HCT116 (cell line): ENCODE measurements around the gene KIAA1328. TPM values are rescaled to one million over a fixed set of nuclear protein-coding genes. Genes with fewer than 3 reads are reported as not detected.

ENCODE experiments used
- ATAC-seq: fragments of 200-7000 bp; cut with Tn5 transposase; 2 replicates; pipeline ENCODE4 v1.9.1; 2020; ENCODE audit warnings: mild to moderate bottlenecking, moderate library complexity
- BruUV-seq: library from RNA; stranded (reverse); fragments of 400-500 nt; replicated peaks from 2 replicates; lab custom pipeline; 2021; lab: Mats Ljungman, UMichigan
- CTCF ChIA-PET: fragments of 300-600 bp; sonication (Branson Sonifier 250); formaldehyde crosslinking; loops from one replicate; lab custom pipeline; 2021; ENCODE audit warnings: antibody characterized with exemption; lab: Charles Lee
- POLR2A ChIA-PET: fragments of 300-600, 350-600 bp; sonication (Branson Sonifier 250); formaldehyde crosslinking; loops from one replicate; lab custom pipeline; 2021; ENCODE audit warnings: antibody characterized with exemption; lab: Charles Lee
- RAD21 ChIA-PET, 2 experiments: fragments of 300-600 bp; sonication (Branson Sonifier 250); formaldehyde crosslinking; loops; one replicate each; lab custom pipeline; 2023; ENCODE audit warnings: low total read pairs in 2 of 2; ENCODE audit not compliant: uncharacterized antibody in 2 of 2, unreplicated experiment in 2 of 2, low non-redundant PET in 1 of 2; lab: Charles Lee
- DNase-seq: peaks from one replicate; pipeline ENCODE4 v3.0.0-alpha.2; 2010; ENCODE audit warnings: low read depth, low spot score
- H2AFZ ChIP-seq: fragments of 200-600 bp; shearing (Covaris generic), sonication (generic); 2 replicates; pipeline ENCODE4 v1.6.1; 2017; ENCODE audit warnings: low read depth, mixed run types, mixed read lengths, antibody characterized with exemption, low read length; ENCODE audit not compliant: poor library complexity, severe bottlenecking
- H3K27ac ChIP-seq: 2 replicates; pipeline ENCODE4 v1.5.1; 2012; ENCODE audit warnings: low read depth, low read length
- H3K27me3 ChIP-seq: fragments of 200-600 bp; sonication (generic); 2 replicates; pipeline ENCODE4 v1.6.1; 2016; ENCODE audit warnings: mixed run types, low read length, mixed read lengths; ENCODE audit not compliant: insufficient read depth
- H3K36me3 ChIP-seq, 2 experiments: fragments of 200-500 bp in 1 of 2; fragments of 200-600 bp in 1 of 2; sonication (Bioruptor generic) in 1 of 2; sonication (generic) in 1 of 2; 2 replicates each; pipeline versions ENCODE4 v1.5.1 to v1.6.1; 2014 to 2016; ENCODE audit warnings: low read length in 2 of 2, inconsistent platforms in 1 of 2, mixed read lengths in 1 of 2, mixed run types in 1 of 2; ENCODE audit not compliant: insufficient read depth in 2 of 2, control insufficient read depth in 1 of 2
- H3K4me1 ChIP-seq, 2 experiments: fragments of 200-600 bp in 1 of 2; sonication (generic) in 1 of 2; 2 replicates each; pipeline versions ENCODE4 v1.5.1 to v1.6.1; 2012 to 2017; ENCODE audit warnings: low read length in 2 of 2, inconsistent platforms in 1 of 2, mild to moderate bottlenecking in 1 of 2, mixed read lengths in 1 of 2, mixed run types in 1 of 2, moderate library complexity in 1 of 2; ENCODE audit not compliant: insufficient read depth in 2 of 2, control insufficient read depth in 1 of 2
- H3K4me2 ChIP-seq: fragments of 200-600 bp; sonication (generic); 2 replicates; pipeline ENCODE4 v1.6.1; 2017; ENCODE audit warnings: mixed run types, low read length, mixed read lengths
- H3K4me3 ChIP-seq, 2 experiments: fragments of 200-600 bp in 1 of 2; sonication (generic) in 1 of 2; replicated peaks in 1 of 2; 2 replicates each; pipeline ENCODE4 v1.5.1; 2011 to 2016; ENCODE audit warnings: low read length in 2 of 2, control low read depth in 1 of 2, low read depth in 1 of 2, mild to moderate bottlenecking in 1 of 2, mixed read lengths in 1 of 2, mixed run types in 1 of 2
- H3K79me2 ChIP-seq: fragments of 200-600 bp; sonication (generic); 2 replicates; pipeline ENCODE4 v1.6.1; 2017; ENCODE audit warnings: mild to moderate bottlenecking, mixed run types, low read length, moderate library complexity, mixed read lengths; ENCODE audit not compliant: insufficient read depth
- H3K9ac ChIP-seq: fragments of 200-600 bp; sonication (generic); 2 replicates; pipeline ENCODE4 v1.6.1; 2016; ENCODE audit warnings: low read length, mixed read lengths
- H3K9me2 ChIP-seq: fragments of 200-600 bp; sonication (generic), shearing (Covaris generic); 2 replicates; pipeline ENCODE4 v1.6.1; 2017; ENCODE audit warnings: mixed run types, mild to moderate bottlenecking, moderate library complexity; ENCODE audit not compliant: insufficient read depth
- H3K9me3 ChIP-seq, 2 experiments: fragments of 200-500 bp in 1 of 2; fragments of 200-600 bp in 1 of 2; sonication (Bioruptor generic) in 1 of 2; sonication (generic) in 1 of 2; 2 replicates each; pipeline ENCODE4 v1.6.1; 2014 to 2017; ENCODE audit warnings: low read length in 2 of 2, mixed read lengths in 2 of 2, inconsistent platforms in 1 of 2, low read depth in 1 of 2, mild to moderate bottlenecking in 1 of 2, mixed run types in 1 of 2, moderate library complexity in 1 of 2; ENCODE audit not compliant: control insufficient read depth in 1 of 2, insufficient read depth in 1 of 2
- H4K20me1 ChIP-seq: fragments of 200-600 bp; sonication (generic), shearing (Covaris generic); 2 replicates; pipeline ENCODE4 v1.6.1; 2017; ENCODE audit warnings: mixed run types, mild to moderate bottlenecking, moderate library complexity; ENCODE audit not compliant: insufficient read depth
- CBX3 ChIP-seq: IDR thresholded peaks from 2 replicates; pipeline ENCODE4 v1.6.1; 2012; ENCODE audit warnings: low read depth
- EGR1 ChIP-seq: IDR thresholded peaks from 2 replicates; pipeline ENCODE4 v1.6.1; 2012; ENCODE audit warnings: low read depth
- ELF1 ChIP-seq: IDR thresholded peaks from 2 replicates; pipeline ENCODE4 v1.6.1; 2012; ENCODE audit warnings: low read depth, borderline replicate concordance
- EZH2 ChIP-seq: fragments of 200-600 bp; sonication (generic); IDR thresholded peaks from 2 replicates; pipeline ENCODE4 v1.6.1; 2017; ENCODE audit warnings: antibody characterized with exemption, mixed run types
- POLR2A ChIP-seq: IDR thresholded peaks from 2 replicates; pipeline ENCODE4 v1.7.0; 2011; ENCODE audit warnings: borderline replicate concordance; ENCODE audit not compliant: insufficient read depth, insufficient read length; ENCODE audit errors: extremely low read depth
- POLR2AphosphoS5 ChIP-seq: IDR thresholded peaks from 2 replicates; pipeline ENCODE4 v1.6.1; 2011; ENCODE audit warnings: mild to moderate bottlenecking, low read depth, low read length, moderate library complexity
- SIN3A ChIP-seq: IDR thresholded peaks from 2 replicates; pipeline ENCODE4 v1.6.1; 2012; ENCODE audit warnings: low read depth
- TCF7L2 ChIP-seq: IDR thresholded peaks from 2 replicates; pipeline ENCODE4 v1.7.0; 2011; ENCODE audit warnings: borderline replicate concordance, inconsistent platforms; ENCODE audit not compliant: insufficient read depth, insufficient read length; ENCODE audit errors: extremely low read depth
- YY1 ChIP-seq: IDR thresholded peaks from 2 replicates; pipeline ENCODE4 v1.6.1; 2011; ENCODE audit warnings: low read length, low read depth, moderate library complexity, mild to moderate bottlenecking; ENCODE audit not compliant: insufficient replicate concordance; ENCODE audit errors: extremely low read depth
- ZNF274 ChIP-seq: fragments of 200-500 bp; sonication (Bioruptor generic); IDR thresholded peaks from 2 replicates; pipeline ENCODE4 v1.6.1; 2014; ENCODE audit warnings: mild to moderate bottlenecking, low read depth, low read length, inconsistent platforms
- intact Hi-C: fragments of 100-400 bp; cut with micrococcal nuclease; formaldehyde crosslinking; loops from 2 replicates; pipeline ENCODE4 v1.10.0; 2022
- total RNA-seq: library from RNA; stranded (reverse); gene quantifications from one replicate; pipeline ENCODE4 v1.2.1, GENCODE V29; 2021; ENCODE audit not compliant: unreplicated experiment
- TF ChIP-seq, protein P1 (sequence below): IDR thresholded peaks from 2 replicates; pipeline ENCODE4 v1.6.1; 2012; ENCODE audit warnings: low read depth
- TF ChIP-seq, protein P2 (sequence below): IDR thresholded peaks from 2 replicates; pipeline ENCODE4 v1.6.1; 2011; ENCODE audit warnings: mild to moderate bottlenecking, low read length, moderate library complexity; ENCODE audit not compliant: insufficient replicate concordance; ENCODE audit errors: extremely low read depth
- TF ChIP-seq, protein P3 (sequence below): IDR thresholded peaks from 2 replicates; pipeline ENCODE4 v1.6.1; 2012

The KIAA1328 gene
- total RNA-seq, 1 experiment from 2014 or later = 5.2 TPM

DNA sequence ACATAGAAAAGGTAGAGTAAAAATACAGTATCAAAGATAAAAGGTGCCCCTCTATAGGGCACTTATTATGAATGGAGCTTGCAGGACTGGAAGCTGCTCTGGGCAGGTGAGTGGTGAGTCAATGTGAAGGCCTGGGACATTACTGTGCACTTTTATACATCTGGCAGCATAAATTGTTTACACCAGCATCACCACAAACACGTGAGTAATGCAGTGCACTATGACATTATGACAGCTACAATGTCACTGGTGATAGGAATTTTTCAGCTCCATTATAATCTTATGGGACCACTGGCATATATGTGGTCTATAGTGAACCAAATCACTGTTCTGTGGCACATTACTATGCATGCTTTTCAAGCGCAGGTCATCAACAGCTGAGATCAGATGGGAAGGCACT lies 48.2 kb upstream of the KIAA1328 start:
- Histone ChIP-seq H3K4me3 (no peak overlapping the region), H3K79me2 (no peaks in the 10 kb centered on the region), H3K27me3 (no peaks in the 10 kb centered on the region), H3K9me3 (no peaks in the 10 kb centered on the region), H3K9ac (no peak overlapping the region), H4K20me1 (no peaks in the 10 kb centered on the region), H3K9me2 (no peaks in the 10 kb centered on the region)
- POLR2A ChIA-PET = no interaction called here
- RAD21 ChIA-PET = no interaction called here
- ATAC-seq (no peak), DNase-seq (no peak)
- no peak for TF ChIP-seq POLR2A
- TF ChIP-seq, all 23 proteins: peak for 0
- no peaks in the 10 kb centered on the region for H3K4me1 ChIP-seq
- no peak overlapping the region for H3K4me2 ChIP-seq
- no peak overlapping the region for H3K27ac ChIP-seq
- no peak overlapping the region for H2AFZ ChIP-seq
- intact Hi-C loops = no loop called here
- CTCF ChIA-PET = no interaction called here
- no TSS peak for BruUV-seq
- H3K36me3 ChIP-seq = peaks cover 0 to 2% of the 10 kb centered on the region in 2 experiments; a peak in 1 of 4 replicates

DNA sequence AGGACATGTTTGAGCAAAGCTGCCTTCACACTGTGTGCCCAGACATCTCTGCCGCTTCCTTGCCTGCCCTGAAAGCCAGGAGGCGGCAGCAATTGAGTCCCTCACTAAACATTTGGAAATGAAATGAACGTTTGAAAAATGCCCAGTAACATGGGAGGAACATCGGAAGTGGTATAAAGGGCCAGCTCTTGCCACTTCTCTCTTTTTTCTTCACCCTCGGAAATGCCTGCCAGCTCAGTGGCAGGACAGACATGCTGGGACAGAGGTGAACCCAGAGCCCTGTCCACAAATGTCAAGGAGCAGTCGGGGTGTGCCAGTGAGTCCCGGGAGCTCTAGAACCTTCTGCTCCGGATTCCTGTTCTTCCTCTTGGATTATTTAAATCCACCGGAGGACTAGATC lies 46.2 kb upstream of the KIAA1328 start:
- CTCF ChIA-PET = no interaction called here

More for the DNA sequence above, 46.2 kb upstream of the KIAA1328 start:
- H3K27me3 ChIP-seq = no peaks in the 10 kb centered on the region
- peaks cover 0 to 2% of the 10 kb centered on the region in 2 experiments; a peak in 1 of 4 replicates for H3K36me3 ChIP-seq
- no peak overlapping the region for H3K27ac ChIP-seq
- H3K4me2 ChIP-seq = no peak overlapping the region
- no peaks in the 10 kb centered on the region for H4K20me1 ChIP-seq
- intact Hi-C loops = no loop called here
- no peaks in the 10 kb centered on the region for H3K9me2 ChIP-seq
- H3K4me1 ChIP-seq = peaks cover 0 to 3% of the 10 kb centered on the region in 2 experiments; a peak in 1 of 4 replicates
- no peak overlapping the region for H2AFZ ChIP-seq
- no peaks in the 10 kb centered on the region for H3K79me2 ChIP-seq
- H3K9me3 ChIP-seq = no peaks in the 10 kb centered on the region
- no TSS peak for BruUV-seq
- ChIA-PET RAD21 (no interaction called here), POLR2A (no interaction called here)
- H3K9ac ChIP-seq = no peak overlapping the region
- ATAC-seq (no peak), DNase-seq (no peak)
- TF ChIP-seq EGR1 (no peak), CBX3 (no peak), POLR2A (no peak), POLR2AphosphoS5 (no peak), ZNF274 (no peak), SIN3A (no peak), EZH2 (no peak), YY1 (no peak), TCF7L2 (no peak), ELF1 (no peak)
- TF ChIP-seq, protein P1, sequence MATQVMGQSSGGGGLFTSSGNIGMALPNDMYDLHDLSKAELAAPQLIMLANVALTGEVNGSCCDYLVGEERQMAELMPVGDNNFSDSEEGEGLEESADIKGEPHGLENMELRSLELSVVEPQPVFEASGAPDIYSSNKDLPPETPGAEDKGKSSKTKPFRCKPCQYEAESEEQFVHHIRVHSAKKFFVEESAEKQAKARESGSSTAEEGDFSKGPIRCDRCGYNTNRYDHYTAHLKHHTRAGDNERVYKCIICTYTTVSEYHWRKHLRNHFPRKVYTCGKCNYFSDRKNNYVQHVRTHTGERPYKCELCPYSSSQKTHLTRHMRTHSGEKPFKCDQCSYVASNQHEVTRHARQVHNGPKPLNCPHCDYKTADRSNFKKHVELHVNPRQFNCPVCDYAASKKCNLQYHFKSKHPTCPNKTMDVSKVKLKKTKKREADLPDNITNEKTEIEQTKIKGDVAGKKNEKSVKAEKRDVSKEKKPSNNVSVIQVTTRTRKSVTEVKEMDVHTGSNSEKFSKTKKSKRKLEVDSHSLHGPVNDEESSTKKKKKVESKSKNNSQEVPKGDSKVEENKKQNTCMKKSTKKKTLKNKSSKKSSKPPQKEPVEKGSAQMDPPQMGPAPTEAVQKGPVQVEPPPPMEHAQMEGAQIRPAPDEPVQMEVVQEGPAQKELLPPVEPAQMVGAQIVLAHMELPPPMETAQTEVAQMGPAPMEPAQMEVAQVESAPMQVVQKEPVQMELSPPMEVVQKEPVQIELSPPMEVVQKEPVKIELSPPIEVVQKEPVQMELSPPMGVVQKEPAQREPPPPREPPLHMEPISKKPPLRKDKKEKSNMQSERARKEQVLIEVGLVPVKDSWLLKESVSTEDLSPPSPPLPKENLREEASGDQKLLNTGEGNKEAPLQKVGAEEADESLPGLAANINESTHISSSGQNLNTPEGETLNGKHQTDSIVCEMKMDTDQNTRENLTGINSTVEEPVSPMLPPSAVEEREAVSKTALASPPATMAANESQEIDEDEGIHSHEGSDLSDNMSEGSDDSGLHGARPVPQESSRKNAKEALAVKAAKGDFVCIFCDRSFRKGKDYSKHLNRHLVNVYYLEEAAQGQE = no peak
- TF ChIP-seq, protein P2, sequence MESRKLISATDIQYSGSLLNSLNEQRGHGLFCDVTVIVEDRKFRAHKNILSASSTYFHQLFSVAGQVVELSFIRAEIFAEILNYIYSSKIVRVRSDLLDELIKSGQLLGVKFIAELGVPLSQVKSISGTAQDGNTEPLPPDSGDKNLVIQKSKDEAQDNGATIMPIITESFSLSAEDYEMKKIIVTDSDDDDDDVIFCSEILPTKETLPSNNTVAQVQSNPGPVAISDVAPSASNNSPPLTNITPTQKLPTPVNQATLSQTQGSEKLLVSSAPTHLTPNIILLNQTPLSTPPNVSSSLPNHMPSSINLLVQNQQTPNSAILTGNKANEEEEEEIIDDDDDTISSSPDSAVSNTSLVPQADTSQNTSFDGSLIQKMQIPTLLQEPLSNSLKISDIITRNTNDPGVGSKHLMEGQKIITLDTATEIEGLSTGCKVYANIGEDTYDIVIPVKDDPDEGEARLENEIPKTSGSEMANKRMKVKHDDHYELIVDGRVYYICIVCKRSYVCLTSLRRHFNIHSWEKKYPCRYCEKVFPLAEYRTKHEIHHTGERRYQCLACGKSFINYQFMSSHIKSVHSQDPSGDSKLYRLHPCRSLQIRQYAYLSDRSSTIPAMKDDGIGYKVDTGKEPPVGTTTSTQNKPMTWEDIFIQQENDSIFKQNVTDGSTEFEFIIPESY = no peak
- TF ChIP-seq, protein P3, sequence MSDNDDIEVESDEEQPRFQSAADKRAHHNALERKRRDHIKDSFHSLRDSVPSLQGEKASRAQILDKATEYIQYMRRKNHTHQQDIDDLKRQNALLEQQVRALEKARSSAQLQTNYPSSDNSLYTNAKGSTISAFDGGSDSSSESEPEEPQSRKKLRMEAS = no peak
- no peak overlapping the region for H3K4me3 ChIP-seq
